Activated CD8-positive, alpha-beta memory T cell treated with anti-CD3 and anti-CD28 coated beads for 1 hour (primary cell): ENCODE results near the gene FOXD1.

Experiments used
- DNase-seq, 2 donors: peaks; one replicate each; pipeline ENCODE4 v3.0.0-alpha.2; 2020; ENCODE audit warnings: low read depth in 1 of 2; ENCODE audit errors: extremely low read depth in 1 of 2

FOXD1 gene

DNA sequence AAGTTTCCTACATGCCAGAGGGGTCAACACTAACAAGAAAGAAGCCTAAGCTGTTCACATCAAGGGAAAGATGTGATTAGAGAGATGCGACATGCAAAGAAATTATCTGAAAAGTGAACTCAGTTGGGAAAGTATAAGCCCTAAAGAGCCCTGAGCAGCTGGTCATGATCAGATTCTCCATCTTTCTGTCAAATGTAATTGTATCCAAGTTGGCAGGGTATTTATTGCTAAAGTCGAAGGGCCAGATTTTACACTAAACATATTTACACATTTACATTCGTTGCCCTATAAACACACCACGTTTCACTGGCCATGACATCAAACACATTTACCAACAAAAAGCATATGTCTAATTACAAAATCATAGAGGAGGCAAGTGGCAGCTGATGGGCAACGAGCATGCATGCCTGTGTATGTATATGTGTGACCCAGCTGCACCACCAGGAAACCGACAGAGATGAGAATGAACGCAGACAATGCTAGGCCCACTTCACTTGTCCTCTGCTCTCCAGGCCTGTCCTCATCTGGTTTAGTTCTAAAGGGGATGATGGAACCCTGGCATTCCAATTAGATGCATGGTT lies 6.3 kb downstream of the FOXD1 start:
- no peak for DNase-seq

DNA sequence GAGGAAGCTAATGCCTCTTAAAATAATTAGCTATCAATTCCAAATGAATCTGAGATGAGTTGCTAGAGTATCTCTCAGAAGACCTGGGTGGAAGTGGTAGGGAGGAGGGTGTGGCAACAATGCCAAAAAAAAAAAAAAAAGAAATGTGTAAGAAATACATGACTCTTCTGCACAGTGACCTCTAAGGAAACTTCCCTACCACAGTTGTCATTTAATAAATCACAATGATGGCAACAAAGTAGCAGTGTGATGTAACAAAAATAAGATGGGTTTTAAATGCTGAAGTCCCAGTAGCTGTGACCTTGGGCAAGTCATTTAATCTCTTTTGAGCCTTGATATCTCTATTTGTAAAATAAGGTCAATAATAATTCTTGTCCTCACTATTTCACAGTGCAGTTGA lies 7.2 kb downstream of the FOXD1 start:
- no peak for DNase-seq

DNA sequence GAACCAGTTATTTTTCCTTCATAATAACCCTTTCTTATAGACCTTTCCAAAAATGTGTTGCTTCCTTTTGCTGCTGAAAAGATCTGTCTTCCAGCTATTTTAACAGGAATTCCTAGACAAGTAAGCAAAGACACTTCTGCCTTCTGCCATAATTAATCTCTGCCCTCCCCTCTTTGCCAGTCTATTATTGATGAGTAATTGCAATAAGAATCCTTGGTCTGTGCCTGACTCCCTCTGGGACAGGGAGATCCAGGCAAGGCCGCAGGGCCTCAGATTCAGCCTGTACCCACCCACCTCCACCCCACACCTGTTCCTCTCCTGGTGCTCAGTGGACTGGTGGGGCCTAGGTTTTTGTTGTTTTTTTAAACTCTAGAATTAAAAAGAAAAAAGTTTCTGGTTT lies 8.3 kb downstream of the FOXD1 start:
- DNase-seq, result no peak

DNA sequence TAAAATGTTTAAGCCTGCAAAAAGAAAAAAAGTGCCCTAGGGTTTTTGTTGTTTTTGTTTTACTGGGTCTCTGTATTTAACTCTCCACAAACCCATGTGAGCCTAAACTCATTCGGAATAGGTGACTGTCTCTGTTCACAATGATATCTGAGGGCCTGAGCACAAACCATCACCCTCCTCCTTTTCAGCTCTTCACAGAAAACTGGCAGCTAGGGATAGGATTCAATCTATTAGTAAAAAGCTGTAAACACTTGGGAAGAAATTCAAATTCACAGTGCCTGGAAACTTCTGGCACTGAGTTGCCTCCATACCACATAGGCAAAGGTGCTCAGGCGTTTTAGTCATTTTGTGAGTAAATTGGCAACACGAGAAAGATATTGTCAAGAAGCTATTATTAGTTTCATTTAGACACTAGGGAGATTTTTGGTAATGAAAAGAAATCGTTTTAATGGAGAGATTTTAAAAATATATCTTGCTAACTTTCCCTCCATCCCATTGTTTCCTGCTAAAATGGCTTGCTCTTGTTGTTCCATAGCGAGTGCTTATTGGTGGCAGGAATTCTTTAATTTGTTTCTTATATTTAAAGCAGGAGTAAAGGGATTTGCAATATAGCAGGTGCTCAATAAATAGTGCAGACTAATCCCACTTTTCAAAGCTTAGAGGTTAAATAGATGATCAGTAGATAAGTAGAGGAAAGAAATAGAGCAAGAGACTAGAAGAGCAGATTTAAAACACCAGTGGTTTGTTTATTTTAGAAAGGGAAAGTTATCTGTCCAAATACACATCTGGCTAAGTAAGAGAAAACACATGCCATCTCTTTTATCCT lies 9.7 kb downstream of the FOXD1 start:
- DNase-seq, result no peak

DNA sequence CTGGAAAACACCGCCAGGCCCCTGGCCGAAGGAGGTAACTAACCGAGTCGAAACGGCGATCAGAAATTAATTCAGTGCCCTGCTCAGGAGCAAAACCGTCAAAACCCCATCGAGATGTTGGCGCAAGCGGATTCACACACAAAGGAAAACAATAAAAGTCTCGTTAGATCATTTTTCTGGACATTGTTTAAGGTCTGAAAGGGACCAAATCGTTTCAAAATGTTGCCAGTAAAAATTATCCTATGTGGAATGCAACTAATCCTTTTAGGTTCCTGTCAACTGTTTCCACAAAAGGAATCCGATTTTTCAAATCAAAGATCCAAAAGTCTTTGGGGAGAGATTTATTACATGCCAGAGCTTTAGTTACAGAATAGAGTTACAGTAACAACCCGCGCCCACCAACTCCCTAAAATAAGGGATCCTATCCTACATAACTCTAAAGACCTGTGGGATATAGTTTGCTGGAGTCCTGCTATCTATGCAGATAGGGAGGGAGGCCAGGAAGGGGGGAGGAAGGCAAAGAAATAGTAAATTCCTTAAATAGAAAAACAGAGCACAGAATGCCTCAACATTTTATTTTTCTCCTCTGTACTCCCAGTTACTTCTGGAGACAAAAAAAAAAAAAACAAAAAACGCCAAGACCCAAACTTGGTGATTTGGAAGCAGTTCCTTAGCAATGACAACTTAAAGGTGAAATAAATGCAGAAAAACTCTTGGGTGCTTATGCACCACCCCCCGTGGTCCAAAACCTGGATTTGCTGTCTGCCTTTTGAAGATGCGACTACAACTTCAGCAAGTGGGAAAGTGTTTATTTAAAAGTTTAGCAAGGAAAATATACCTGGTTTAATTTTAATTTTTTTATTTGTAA lies 10.6 kb downstream of the FOXD1 start:
- DNase-seq, result no peak

DNA sequence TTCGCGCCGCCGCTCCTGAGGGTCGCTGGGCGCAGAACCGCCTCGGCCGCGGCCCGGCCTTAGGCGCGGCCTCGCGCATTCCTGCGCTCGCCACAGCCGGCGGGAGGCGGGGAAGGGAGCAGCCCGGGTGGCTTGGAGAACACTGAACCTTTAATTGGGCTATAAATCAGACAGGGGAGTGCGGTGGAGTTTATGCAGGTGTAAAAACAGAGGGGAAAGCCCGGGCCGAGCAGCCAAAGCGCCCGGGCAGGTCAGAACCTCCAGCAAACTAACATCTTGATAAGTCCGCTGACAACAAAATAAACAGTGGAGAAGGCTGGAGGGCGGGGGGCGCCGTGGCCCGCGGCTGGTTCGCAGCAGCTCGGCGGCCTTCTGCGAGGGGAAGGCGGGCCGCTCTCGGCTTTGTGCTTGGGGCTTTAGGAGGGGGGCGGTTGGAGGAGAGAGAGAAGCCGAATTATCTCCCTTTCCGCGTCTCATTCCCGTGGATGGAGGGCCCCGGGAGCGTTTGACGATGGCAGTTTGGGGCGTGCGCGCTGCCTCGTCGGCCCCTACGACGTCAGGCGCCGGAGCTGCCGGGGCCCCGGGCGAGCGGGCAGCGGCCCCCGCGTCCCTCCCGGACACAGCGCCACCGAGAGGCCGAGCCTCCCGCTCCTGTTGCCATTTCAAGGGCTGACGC lies 11.3 kb downstream of the FOXD1 start:
- DNase-seq, result no peak

DNA sequence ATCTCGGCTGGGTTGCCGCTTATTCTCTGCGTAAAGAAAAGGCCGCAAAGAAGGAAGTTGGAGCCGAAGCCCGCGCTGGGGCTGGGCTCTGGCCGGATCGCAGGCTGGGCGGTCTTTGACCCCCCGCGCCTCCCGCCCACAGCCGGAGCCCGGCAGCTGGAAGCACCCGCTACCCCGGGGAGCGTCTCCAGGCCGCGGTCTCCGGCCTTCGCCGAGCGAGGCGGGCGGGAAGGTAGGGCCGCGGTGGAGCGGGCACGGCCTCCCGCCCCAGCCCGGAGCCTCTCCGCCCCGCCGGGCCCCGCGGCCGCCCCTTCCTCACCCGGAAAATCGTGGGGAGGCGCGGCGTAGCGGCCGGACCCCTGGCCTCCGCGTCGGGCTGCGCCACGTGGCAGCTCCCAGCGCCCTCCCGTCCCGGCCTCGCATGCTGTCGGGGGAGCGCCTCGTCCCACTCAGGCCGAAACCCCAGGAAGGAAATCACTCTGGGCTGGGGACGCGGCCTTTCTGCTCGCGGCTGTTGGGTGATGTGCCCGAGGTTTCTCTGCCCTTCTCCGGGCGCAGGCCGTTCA lies 12.0 kb downstream of the FOXD1 start:
- DNase-seq, result no peak

DNA sequence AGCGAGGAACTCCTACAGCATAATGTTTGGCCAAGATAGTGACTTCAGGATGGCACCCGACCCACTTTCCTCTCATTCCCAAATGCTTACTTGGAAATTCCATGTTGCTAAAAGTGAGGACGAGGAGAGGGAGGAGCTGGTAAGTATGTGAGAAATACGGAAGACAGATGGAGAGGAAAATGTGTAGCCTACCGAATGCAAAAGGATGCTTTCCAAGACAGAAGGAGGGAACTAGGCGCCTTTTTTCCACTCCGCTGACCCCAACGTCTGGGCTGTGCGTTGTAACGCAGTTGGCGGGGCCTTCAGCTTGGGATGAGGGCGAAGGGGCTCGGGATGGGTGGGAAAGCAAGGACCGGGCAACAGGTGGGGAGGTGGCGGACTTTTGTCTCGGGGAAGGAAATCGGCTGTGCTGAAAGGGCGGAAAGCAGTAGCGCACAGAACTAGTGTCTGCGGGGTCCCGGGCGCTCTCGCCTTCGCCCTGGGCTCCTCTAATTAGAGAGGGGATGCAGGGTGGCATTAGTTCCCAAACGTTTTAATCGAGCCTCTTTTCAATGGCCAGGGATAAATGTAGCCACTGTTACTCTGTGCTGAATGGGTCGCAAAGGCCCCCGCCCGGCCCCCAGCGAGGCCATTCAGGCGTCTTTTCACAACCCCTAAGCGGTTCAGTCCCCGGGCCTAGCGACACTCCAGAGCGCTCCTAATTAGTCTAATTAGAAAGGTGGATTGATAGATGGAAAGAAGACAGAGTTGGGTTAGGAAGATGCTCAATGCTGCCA lies 12.6 kb downstream of the FOXD1 start:
- DNase-seq, result no peak

DNA sequence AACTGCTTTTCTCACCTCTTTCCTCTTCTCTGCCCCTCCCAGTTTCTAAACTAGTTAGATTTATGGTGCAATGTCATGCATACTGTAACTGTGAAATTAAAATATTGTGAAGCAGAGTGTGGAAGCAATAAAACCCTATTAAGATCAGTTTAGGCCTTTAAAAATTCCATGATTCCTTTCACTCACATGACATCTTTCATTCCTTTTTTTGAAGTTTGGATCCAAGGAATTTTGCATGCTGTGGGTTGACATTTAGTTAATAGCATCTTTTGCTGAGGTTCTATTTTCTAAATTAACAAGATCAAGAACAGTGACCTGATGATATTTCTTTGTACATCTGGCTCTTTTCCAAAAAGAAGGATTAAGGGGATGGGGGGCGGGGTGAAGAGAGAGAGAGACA lies 13.7 kb downstream of the FOXD1 start:
- DNase-seq, result no peak

DNA sequence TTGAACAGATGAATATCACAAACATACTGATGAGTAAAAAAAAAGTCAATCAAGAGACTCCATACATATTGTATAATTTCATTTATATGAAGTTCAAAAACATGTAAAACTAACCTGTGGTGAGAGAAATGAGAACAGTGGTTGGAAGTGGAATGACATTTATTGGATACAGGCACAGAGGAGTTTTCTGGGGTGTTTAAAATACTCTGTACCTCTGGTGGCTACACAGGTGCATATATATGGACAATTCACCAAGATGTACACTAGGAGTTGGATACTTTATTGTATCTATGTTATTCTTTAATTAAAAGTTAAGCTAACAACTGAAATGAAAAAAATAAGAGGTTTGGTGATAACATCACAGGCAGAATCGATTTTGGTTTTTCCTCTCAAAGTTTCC lies 14.1 kb downstream of the FOXD1 start:
- no peak for DNase-seq

DNA sequence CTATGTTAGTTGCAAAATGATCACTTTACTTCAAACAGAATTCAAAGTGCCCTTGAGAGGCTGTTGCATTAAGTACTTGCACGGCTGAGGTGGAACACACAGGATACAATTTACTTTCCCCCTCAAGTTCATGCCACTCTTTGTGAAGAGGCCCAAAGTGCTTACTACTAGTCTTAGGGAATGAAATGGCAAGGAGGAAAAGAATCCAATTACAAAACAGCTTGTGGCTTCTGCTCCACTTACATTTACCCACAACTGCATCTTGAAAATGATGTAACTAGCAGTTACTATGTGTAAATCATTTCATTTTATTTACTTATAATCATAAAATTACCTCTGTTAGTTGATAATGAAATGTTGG lies 14.6 kb downstream of the FOXD1 start:
- no peak for DNase-seq

DNA sequence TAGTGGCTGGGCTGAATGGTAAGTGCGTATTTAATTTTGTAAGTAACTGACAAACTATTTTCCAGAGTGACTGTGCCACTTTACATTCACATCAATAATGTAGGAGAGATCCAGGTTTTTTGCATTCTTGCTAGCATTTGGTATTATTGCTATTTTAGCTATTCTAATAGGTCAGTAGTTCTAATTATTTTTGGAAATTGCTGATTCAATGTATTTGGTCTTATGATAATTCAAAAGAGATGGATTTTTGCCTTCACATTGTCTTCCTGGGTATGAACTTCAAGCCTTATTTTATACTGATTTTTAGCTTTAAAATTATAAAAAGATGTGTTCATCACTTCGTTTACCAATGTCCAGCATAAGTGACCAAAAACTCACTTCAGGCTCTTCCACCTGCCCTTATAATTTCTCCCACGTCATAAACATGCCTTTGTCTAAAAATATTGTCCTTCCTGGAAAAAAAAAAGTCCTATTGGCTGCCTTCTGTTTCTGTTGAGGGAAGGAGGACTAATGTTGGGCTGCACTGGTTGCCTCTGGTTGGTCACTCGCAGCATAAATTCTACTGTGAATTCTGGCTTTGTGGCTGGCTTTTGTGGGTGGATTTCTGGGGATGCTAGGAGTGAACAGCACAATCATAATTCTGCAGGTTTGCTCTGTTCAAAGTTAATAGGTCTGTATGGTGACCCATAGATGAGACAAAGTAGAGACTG lies 15.2 kb downstream of the FOXD1 start:
- no peak for DNase-seq

DNA sequence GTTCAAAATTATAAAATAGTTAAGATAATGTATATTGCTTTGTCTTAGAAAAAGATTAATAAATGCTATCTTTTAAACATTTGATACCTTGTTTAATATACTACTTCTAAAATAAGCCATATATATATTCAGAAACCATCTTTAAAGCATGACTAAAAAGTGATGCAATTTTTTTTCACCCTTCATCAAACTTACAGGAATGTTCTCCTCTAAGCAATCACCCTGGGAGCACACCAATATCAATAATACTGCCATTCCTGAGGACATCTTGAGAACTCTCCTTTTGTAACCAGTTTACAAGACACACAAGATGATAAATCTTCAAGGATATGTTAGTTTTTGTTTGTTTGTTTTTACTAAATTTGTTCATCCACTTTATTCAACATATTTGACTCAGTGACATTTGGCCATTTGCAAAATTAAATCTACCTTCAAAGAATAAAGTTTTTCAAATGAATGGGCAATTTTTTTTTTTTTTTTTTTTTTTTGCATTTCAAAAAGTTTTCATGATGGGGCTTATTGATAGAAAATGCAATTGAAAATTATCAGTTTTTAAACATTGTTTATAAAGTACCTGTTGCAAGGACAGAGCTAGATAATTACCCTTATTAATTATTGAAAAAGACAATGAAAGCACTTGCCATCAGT lies 17.2 kb downstream of the FOXD1 start:
- no peak for DNase-seq

DNA sequence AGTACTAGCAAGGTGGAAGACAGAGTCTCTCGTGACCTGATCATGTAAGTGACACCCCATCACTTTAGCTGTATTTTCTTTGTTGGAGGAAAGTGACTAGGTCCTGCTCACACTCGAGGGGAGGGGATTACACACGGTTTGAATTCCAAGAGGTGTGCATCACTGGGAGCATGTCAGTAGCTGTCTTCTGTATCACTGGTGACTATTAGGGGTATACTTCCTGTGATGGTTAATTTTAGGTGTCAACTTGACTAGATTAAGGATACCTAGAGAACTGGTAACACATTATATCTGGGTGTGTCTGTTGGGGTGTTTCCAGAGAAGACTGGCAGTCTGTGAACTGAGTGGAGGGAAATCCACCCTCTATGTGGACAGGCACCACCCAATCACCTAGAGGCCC lies 22.5 kb downstream of the FOXD1 start:
- DNase-seq, result no peak

DNA sequence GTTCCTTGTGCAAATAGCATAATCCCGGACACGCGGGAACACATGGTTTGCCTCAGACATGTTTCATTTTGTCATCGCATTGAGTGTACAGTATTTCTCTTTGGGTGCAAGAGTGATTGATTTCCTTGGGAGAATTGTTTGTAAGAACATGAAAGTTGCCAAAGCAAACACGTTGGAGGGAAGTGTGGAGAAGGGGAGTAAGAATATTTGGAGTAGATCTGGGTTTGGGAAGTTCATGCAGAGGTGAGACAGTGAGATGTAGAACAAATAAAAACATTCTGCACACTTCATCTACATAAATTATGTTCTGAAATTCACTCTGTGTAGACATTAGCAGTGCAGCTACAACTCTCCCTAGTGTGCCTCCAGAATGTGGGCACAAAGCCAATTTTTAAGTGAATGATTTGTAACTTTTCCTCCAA lies 24.0 kb downstream of the FOXD1 start:
- no peak for DNase-seq

DNA sequence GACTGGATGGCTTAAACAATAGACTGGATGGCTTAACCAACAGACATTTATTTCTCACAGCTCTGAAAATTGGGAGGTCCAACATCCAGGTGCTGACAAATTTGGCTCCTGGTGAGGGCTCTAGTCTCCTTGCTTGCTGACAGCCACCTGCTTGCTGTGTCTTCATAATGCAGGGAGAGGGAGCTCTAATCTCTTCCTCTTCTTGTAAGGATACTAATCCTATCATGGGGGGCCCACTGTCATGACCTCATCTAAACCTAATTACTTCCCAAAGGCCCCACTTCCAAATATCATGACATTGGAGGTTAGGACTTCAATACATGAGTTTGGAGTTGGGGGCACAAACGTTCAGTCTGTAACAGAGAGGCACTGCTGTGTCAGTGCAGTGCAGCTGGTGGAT lies 26.4 kb downstream of the FOXD1 start:
- no peak for DNase-seq

DNA sequence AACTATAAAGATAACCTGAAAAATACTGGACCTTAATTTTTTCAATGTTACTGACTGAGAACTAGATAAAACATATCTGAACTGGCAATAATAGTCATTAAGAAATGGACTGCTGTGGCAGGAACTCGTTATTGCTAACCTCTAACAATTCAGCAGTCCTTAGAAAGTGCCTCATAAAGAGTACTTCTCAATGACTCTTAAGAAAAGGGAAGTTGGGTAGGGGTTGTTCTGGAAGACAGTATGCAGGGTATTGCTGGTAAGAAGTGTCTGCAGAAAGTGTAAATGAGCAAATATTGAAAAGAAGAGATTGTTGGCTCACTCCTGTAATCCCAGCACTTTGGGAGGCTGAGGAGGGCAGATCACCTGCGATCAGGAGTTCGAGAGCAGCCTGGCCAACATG lies 27.9 kb downstream of the FOXD1 start:
- no peak for DNase-seq

DNA sequence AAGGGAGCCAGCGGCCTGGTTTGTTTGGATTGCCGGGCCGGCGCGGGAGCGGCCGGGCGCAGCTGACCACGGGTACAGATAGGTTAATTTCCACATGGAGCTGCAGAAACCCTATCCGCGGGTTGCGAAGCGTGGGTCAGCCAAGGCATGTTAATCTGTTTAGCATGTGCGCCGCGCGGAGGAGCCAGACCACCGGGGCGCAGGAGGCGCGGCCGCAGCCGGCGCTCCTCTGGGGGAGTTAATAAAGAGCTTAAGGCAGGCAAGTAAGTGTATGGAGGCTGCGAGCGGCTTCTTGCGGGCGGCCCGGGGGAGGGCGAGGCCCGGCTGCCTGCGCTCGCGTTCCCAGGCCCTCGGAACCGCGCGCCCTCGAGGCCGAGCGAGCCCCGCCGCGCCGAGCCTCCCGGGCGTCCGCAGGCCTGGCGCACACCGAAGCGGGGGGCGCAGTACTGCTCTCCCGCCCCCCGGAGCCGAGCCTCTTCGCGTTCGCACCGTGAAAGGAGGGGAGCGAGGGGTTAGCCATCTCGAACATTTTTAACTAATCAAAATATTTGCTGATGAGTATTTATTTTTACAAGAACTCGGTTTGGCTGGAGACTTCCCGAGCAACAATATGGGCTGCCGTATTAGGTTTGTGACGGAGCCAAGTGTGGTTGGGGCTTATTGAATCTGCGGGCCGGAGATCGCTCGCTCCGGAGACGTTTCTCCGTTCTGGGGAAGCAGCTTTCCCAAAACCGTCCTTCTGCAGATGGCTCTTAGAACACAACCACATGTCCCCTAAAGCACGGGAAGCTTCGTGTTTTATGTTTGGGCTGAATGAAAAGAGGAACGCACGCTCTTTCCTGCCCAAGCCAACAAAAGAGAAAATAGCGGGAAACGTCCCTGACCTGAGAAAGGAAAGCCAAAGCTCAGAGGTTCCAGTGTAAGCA lies 28.8 kb downstream of the FOXD1 start:
- no peak for DNase-seq
